NCI-H82 (cell line): Measurements from ENCODE around the gene HBE1.

Experiments
- DNase-seq: peaks from one replicate; lab custom pipeline; 2025; lab: John Stamatoyannopoulos, UW

Gene HBE1

GRCh38 chr11:5234381-5234834, 35.3 kb downstream of the HBE1 start, which contains the start of gene HBD:
TSS of gene HBD (minus strand) at chr11:5234483. CDS start at chr11:5234433, 50 bp downstream.
- DNase-seq: no peak

GRCh38 chr11:5233307-5233706, 36.4 kb downstream of the HBE1 start:
- no peak for DNase-seq

DNA sequence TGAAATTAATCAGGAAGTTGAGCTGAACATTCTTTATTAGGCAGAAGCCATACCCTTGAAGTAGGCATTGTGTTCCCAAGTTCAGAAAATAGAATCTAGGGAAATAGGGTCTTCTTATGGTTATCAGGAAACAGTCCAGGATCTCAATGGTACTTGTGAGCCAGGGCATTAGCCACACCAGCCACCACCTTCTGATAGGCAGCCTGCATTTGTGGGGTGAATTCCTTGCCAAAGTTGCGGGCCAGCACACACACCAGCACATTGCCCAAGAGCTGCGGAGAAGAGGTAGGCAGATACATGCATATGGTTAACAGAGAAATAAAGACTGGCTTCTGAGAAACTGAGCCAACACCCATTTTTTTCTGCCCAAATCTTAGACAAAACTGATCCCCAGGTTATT, 36.9 kb downstream of the HBE1 start:
- no peak for DNase-seq

GRCh38 chr11:5232176-5232575, 37.6 kb downstream of the HBE1 start:
- no peak for DNase-seq

- DNase-seq: no peak
Observed at GRCh38 chr11:5231111-5231510, 38.6 kb downstream of the HBE1 start.

GRCh38 chr11:5230266-5230665, 39.5 kb downstream of the HBE1 start:
- no peak for DNase-seq

DNA sequence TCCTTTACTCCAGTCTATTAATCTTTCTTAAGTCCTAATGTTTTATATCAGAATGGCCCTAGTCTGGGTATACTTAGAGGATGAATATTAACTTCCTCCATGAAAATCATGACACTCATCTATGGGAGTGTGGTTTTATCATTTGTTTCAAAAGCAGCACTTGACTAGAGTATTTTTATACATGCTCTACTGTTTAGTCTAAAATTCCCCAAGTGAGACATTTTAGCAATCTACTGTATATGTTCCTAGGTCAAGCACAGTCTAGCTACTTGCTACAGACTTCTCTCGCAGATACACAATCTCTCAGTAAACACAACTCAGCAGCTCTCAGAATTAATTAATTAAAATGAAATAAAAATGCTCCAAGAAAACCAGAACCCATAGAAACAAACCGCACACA, 39.9 kb downstream of the HBE1 start:
- no peak for DNase-seq

- no peak for DNase-seq
Observed at GRCh38 chr11:5229356-5229755, 40.4 kb downstream of the HBE1 start.

- DNase-seq: no peak
Observed at GRCh38 chr11:5228124-5228523, 41.6 kb downstream of the HBE1 start.

DNA sequence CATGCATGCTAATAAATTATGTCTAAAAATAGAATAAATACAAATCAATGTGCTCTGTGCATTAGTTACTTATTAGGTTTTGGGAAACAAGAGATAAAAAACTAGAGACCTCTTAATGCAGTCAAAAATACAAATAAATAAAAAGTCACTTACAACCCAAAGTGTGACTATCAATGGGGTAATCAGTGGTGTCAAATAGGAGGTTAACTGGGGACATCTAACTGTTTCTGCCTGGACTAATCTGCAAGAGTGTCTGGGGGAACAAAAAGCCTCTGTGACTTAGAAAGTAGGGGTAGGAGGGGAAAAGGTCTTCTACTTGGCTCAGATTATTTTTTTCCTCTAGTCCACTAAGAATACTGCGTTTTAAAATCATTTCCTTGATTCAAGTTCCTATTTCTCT, 42.1 kb downstream of the HBE1 start:
- DNase-seq: no peak

GRCh38 chr11:5226732-5227310, 42.9 kb downstream of the HBE1 start, which contains the start of gene HBB:
TSS of gene HBB (minus strand) at chr11:5227071. CDS start at chr11:5227021, 50 bp downstream.
- DNase-seq: no peak

DNA sequence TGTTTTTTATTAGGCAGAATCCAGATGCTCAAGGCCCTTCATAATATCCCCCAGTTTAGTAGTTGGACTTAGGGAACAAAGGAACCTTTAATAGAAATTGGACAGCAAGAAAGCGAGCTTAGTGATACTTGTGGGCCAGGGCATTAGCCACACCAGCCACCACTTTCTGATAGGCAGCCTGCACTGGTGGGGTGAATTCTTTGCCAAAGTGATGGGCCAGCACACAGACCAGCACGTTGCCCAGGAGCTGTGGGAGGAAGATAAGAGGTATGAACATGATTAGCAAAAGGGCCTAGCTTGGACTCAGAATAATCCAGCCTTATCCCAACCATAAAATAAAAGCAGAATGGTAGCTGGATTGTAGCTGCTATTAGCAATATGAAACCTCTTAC, 44.3 kb downstream of the HBE1 start:
- no peak for DNase-seq

GRCh38 chr11:5224538-5225479, 44.9 kb downstream of the HBE1 start:
- no peak for DNase-seq

DNA sequence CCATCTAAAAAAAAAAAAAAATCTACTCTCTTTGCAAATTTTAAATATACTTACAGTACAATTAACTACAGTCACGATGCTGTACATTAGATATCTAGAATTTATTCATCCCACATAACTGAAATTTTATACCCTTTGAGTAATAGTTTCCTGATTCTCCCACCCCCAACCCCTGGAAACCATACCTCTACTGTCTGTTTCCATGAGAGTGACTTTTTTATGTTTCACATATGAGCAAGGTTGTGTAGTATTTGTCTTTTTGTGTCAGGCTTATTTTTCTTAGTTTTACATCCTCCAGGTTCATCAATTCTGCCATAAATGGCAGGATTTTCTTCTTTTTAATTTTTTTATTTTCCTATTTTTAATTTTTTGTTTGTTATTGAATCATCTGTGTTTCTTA, 46.1 kb downstream of the HBE1 start:
- DNase-seq: no peak

- no peak for DNase-seq
Observed at GRCh38 chr11:5223146-5223545, 46.6 kb downstream of the HBE1 start.
